Glomerular visceral epithelial cell (primary cell): ENCODE data around the gene LITAF.
"Not testable (repeated sequence)": the region's sequence is repeated elsewhere in the genome, so short reads cannot be mapped to it uniquely, and the experiment has no call there.

Experiments
- DNase-seq: peaks from one replicate; pipeline ENCODE4 v3.0.0-alpha.2; 2016; ENCODE audit errors: extremely low spot score

LITAF gene

GRCh38 chr16:11621539-11621919 lies 34.8 kb upstream of the LITAF start:
- DNase-seq, result no peak

- DNase-seq, result no peak
Measured at GRCh38 chr16:11620243-11621003, 33.7 kb upstream of the LITAF start.

- DNase-seq, result no peak
Measured at GRCh38 chr16:11619327-11619851, 32.7 kb upstream of the LITAF start.

- DNase-seq, result no peak
Measured at GRCh38 chr16:11618107-11618717, 31.5 kb upstream of the LITAF start.

- DNase-seq, result no peak
Measured at GRCh38 chr16:11615748-11616447, 29.2 kb upstream of the LITAF start.

- no peak for DNase-seq
Measured at GRCh38 chr16:11614587-11615175, 28.0 kb upstream of the LITAF start.

- no peak for DNase-seq
Measured at GRCh38 chr16:11613381-11614303, 26.9 kb upstream of the LITAF start.

GRCh38 chr16:11612665-11613025 lies 25.9 kb upstream of the LITAF start:
- no peak for DNase-seq

GRCh38 chr16:11611871-11612664 lies 25.3 kb upstream of the LITAF start:
- peak; percentile 92 for DNase-seq

- no peak for DNase-seq
Measured at GRCh38 chr16:11610580-11610979, 23.9 kb upstream of the LITAF start.

GRCh38 chr16:11610121-11610505 lies 23.4 kb upstream of the LITAF start:
- no peak for DNase-seq

GRCh38 chr16:11609474-11610120 lies 22.9 kb upstream of the LITAF start:
- peak; percentile 96 for DNase-seq

- DNase-seq, result no peak
Measured at GRCh38 chr16:11605891-11606290, 19.2 kb upstream of the LITAF start.

GRCh38 chr16:11605564-11605886 lies 18.8 kb upstream of the LITAF start:
- DNase-seq, result no peak

- no peak for DNase-seq
Measured at GRCh38 chr16:11604783-11605563, 18.3 kb upstream of the LITAF start.

GRCh38 chr16:11604296-11604695 lies 17.6 kb upstream of the LITAF start:
- not testable (repeated sequence) for DNase-seq

- DNase-seq, result no peak
Measured at GRCh38 chr16:11603331-11603750, 16.6 kb upstream of the LITAF start.

- no peak for DNase-seq
Measured at GRCh38 chr16:11602321-11602720, 15.6 kb upstream of the LITAF start.

GRCh38 chr16:11601911-11602310 lies 15.2 kb upstream of the LITAF start:
- DNase-seq, result no peak
